Ascending aorta (tissue), 2 donors: Measurements from ENCODE around the gene POMGNT1. TPM values are rescaled to one million over a fixed set of nuclear protein-coding genes. Genes with fewer than 3 reads are reported as not detected.

Experiments used
- DNase-seq, 2 donors: peaks; one replicate each; pipeline ENCODE4 v3.0.0-alpha.2; 2019; ENCODE audit warnings: low spot score in 2 of 2
- H3K27ac ChIP-seq, 2 donors: fragments of 200-600 bp; sonication (generic); one replicate each; pipeline ENCODE4 v1.5.1; 2016 to 2017; ENCODE audit warnings: mild to moderate bottlenecking in 1 of 2
- H3K27me3 ChIP-seq: fragments of 200-600 bp; sonication (generic); one replicate; pipeline ENCODE4 v1.5.1; 2017
- H3K36me3 ChIP-seq, 2 donors: fragments of 200-600 bp; sonication (generic); one replicate each; pipeline ENCODE4 v1.5.1; 2016
- H3K4me1 ChIP-seq, 2 donors: fragments of 200-600 bp; sonication (generic); one replicate each; pipeline ENCODE4 v1.5.1; 2016 to 2017; ENCODE audit warnings: mild to moderate bottlenecking in 1 of 2
- H3K4me3 ChIP-seq, 2 donors: fragments of 200-600 bp; sonication (generic); one replicate each; pipeline ENCODE4 v1.5.1; 2016 to 2017; ENCODE audit warnings: mild to moderate bottlenecking in 1 of 2
- H3K9me3 ChIP-seq, 2 donors: fragments of 200-600 bp; sonication (generic); one replicate each; pipeline ENCODE4 v1.5.1; 2016
- CTCF ChIP-seq, 3 experiments: fragments of 200-600 bp in 2 of 3; fragments of 450-650 bp in 1 of 3; sonication (generic) in 2 of 3; IDR thresholded peaks; one replicate each; pipeline ENCODE4 v1.5.1; 2016 to 2019; ENCODE audit warnings: antibody characterized with exemption in 3 of 3, mild to moderate bottlenecking in 1 of 3, moderate library complexity in 1 of 3
- intact Hi-C: fragments of 100-400 bp; cut with DNase I; formaldehyde crosslinking; loops from one replicate; pipeline ENCODE4 v1.15.1; 2023
- total RNA-seq: library from RNA; depleted of rRNA; stranded (reverse); fragments of >200 nt; gene quantifications from one replicate; pipeline ENCODE4 v1.1.0, GENCODE V29; 2016

POMGNT1 gene
- total RNA-seq, 1 donor from 2014 or later: 122 TPM

DNA sequence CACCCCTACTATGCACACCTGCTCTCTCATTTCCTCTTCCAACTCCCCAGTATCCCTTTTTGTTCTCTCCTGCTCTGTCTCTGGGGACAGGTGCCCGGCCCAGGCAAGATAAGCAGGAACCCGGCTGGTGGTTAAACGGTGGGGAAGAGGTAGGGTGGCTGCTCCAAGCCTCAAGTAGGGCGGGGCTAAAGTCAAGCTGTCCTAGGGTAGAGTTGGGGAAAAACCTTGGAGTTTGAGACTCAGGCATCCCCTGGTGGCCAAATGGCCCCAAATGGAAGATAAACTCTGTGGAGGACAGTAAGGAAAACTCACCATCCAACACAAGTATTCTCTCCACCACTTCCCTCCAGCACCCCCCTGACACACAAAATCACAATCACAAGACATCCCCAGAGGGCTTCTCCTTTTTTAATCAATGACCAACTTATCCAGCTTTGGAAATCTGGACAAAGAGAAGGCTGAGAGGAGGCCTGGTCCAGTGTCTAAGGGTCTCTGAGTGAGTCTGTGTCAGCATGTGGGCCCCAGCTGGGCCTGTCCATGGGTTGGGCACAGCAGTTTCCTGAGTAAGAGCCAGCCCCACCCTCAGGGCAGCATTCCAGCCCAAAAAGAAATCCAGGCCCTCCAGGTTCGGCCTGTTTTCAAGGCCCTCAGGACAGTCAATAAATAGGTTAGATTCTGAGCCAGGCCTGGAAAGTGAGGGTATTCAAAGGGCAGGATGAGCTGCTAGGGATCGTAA, 9.8 kb downstream of the POMGNT1 start:
- no peak for TF ChIP-seq CTCF (IDR thresholded peaks at IDR 0.05)
- Histone ChIP-seq H3K27ac (peak overlapping the region; percentile 23 to 46), H3K4me1 (peaks cover 3 to 7% of the 10 kb centered on the region in 2 donors), H3K4me3 (no peak overlapping the region), H3K36me3 (peaks cover 32 to 43% of the 10 kb centered on the region in 2 donors), H3K9me3 (no peaks in the 10 kb centered on the region), H3K27me3 (no peaks in the 10 kb centered on the region)
- intact Hi-C loops: no loop called here
- DNase-seq: no peak

GRCh38 chr1:46187106-46187869, 10.9 kb downstream of the POMGNT1 start:
- no peak for DNase-seq
- Histone ChIP-seq H3K9me3 (no peaks in the 10 kb centered on the region), H3K27me3 (no peaks in the 10 kb centered on the region), H3K4me3 (no peak overlapping the region), H3K36me3 (peaks cover 21 to 32% of the 10 kb centered on the region in 2 donors), H3K27ac (no peak overlapping the region), H3K4me1 (peaks cover 5 to 13% of the 10 kb centered on the region in 2 donors)
- no peak for TF ChIP-seq CTCF (IDR thresholded peaks at IDR 0.05)
- intact Hi-C loops: no loop called here

DNA sequence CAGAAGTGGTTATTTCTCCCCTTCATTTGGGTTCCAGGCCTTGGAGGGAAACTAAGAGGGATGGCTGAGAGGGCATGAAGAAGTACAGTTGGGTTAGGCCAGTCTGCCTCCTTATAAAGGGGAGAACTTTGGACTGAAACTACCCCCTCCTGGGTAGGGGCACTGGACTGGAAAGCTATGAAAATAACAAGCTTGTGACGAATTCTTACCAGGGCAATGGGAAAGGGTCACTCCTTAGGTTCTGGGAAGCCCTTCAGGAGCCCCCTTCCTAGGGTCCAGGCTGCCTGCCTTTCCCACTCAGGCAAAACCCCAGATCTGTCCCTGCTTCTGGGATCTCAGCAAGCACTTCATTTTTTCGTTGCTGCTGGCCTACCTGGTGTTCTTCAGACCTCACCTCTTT, 12.2 kb downstream of the POMGNT1 start:
- no peak overlapping the region for H3K4me3 ChIP-seq
- no peaks in the 10 kb centered on the region for H3K9me3 ChIP-seq
- intact Hi-C loops: no loop called here
- H3K36me3 ChIP-seq: peaks cover 14 to 27% of the 10 kb centered on the region in 2 donors
- peak overlapping the region in 1 of 2 donors; percentile 93 for H3K27ac ChIP-seq
- H3K4me1 ChIP-seq: peaks cover 5 to 13% of the 10 kb centered on the region in 2 donors
- no peaks in the 10 kb centered on the region for H3K27me3 ChIP-seq
- no peak for TF ChIP-seq CTCF (IDR thresholded peaks at IDR 0.05)
- DNase-seq: no peak

DNA sequence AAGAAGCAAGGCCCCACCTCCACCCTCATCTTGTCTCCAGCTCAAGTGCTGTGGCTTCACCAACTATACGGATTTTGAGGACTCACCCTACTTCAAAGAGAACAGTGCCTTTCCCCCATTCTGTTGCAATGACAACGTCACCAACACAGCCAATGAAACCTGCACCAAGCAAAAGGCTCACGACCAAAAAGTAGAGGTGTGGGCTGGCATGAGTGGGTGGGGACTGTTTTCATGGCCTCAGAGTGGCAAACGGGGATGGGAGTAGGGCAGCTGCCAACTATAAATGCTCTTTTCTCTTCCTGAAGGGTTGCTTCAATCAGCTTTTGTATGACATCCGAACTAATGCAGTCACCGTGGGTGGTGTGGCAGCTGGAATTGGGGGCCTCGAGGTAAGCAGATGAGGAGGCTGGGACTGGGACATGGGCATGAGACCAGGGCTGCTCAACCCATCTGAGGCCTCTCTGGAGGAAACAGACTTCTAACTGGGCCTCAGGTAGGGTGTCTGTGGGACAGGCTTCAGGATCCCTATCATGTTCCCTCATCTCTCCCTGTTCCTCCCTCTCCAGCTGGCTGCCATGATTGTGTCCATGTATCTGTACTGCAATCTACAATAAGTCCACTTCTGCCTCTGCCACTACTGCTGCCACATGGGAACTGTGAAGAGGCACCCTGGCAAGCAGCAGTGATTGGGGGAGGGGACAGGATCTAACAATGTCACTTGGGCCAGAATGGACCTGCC, 13.1 kb downstream of the POMGNT1 start:
- H3K27me3 ChIP-seq: no peaks in the 10 kb centered on the region
- no peak for DNase-seq
- H3K36me3 ChIP-seq: peaks cover 4 to 17% of the 10 kb centered on the region in 2 donors
- no peaks in the 10 kb centered on the region for H3K9me3 ChIP-seq
- H3K4me1 ChIP-seq: peaks cover 5 to 13% of the 10 kb centered on the region in 2 donors
- H3K27ac ChIP-seq: peak overlapping the region; percentile 93
- intact Hi-C loops: loop anchor here (5.0 kb wide), 1 partner anchor 293 kb away; no protein-coding TSS in a partner anchor
- no peak overlapping the region for H3K4me3 ChIP-seq
- no peak for TF ChIP-seq CTCF (IDR thresholded peaks at IDR 0.05)

DNA sequence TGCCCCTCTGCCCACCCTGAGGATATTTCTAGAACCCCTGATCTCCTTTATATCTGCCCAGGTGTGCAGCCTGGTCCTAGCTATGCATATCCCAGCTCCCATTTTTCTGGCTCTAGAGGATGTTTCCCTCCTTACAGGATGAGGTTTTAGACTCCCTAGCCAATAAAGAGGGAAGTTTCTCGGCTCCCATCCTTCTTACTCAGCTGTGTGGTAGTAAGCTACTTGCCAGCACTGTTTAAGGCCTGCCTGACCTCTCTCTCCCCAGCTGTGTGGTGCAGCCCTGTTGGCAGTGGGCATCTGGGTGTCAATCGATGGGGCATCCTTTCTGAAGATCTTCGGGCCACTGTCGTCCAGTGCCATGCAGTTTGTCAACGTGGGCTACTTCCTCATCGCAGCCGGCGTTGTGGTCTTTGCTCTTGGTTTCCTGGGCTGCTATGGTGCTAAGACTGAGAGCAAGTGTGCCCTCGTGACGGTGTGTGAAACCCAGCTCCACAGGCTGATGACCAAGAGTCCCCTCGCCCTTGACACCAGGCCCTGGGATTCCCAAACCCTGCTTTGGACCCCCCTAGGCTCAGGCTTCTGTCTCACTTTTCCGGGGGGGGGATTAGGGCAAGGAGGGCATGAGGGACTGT, 14.2 kb downstream of the POMGNT1 start:
- intact Hi-C loops: loop anchor here (1.0 to 5.0 kb wide), 6 partner anchors 14 to 381 kb away; partner anchors contain the start of genes LURAP1, MAST2, PIK3R3 and POMGNT1

More for the DNA sequence above, 14.2 kb downstream of the POMGNT1 start:
- peaks cover 5 to 13% of the 10 kb centered on the region in 2 donors for H3K4me1 ChIP-seq
- peak overlapping the region; percentile 93 for H3K27ac ChIP-seq
- no peaks in the 10 kb centered on the region for H3K27me3 ChIP-seq
- no peak for DNase-seq
- no peak overlapping the region for H3K4me3 ChIP-seq
- TF ChIP-seq CTCF (IDR thresholded peaks at IDR 0.05): no peak
- H3K9me3 ChIP-seq: no peaks in the 10 kb centered on the region
- H3K36me3 ChIP-seq: peaks cover 0 to 8% of the 10 kb centered on the region in 2 donors
